ENCODE measurements around the gene TSHZ2. TPM values are rescaled to one million over a fixed set of nuclear protein-coding genes. Genes with fewer than 3 reads are reported as not detected.

TSHZ2 gene
- total RNA-seq, 3 donors from 2014 or later (not counting 1 experiment from before 2014, with no cell fraction given): 1.8 to 1.9 TPM; not detected in 1

- no peak overlapping the region for H3K27ac ChIP-seq (ENCODE audit: low read length)
- H3K36me3 ChIP-seq (ENCODE audit: control insufficient read depth, insufficient read depth, low read length): no peaks in the 10 kb centered on the region
- no peaks in the 10 kb centered on the region for H3K9me3 ChIP-seq (ENCODE audit: control insufficient read depth, insufficient read depth, low read length)
- no peak overlapping the region for H3K4me3 ChIP-seq (ENCODE audit: low read length)
- no peak overlapping the region for H3K4me3 Mint-ChIP-seq
- intact Hi-C loops (cut with micrococcal nuclease): no loop called here
- no peaks in the 10 kb centered on the region for H3K36me3 Mint-ChIP-seq
- WGBS (ENCODE audit: insufficient coverage): 84% methylated on average over 8 of the region's 8 CpGs
- ATAC-seq (no peak), DNase-seq (no peak)
- TF ChIP-seq CTCF (IDR thresholded peaks at IDR 0.05): no peak
- no peaks in the 10 kb centered on the region for H3K4me1 ChIP-seq (ENCODE audit: control insufficient read depth, insufficient read depth, low read length)
- no peaks in the 10 kb centered on the region for H3K9me3 Mint-ChIP-seq
- no peaks in the 10 kb centered on the region for H3K27me3 ChIP-seq (ENCODE audit: control insufficient read depth, insufficient read depth, low read length)
- no peaks in the 10 kb centered on the region for H3K4me1 Mint-ChIP-seq
- H3K27ac Mint-ChIP-seq: no peak overlapping the region
- peaks cover 19 to 41% of the 10 kb centered on the region in 2 donors for H3K27me3 Mint-ChIP-seq (ENCODE audit: low read depth in 2 of 2)
Measured at GRCh38 chr20:53265304-53265875, 293.2 kb downstream of the TSHZ2 start.

GRCh38 chr20:53269380-53269779, 297.2 kb downstream of the TSHZ2 start:
- H3K36me3 ChIP-seq (ENCODE audit: control insufficient read depth, insufficient read depth, low read length): no peaks in the 10 kb centered on the region
- DNase-seq (no peak), ATAC-seq (no peak)
- no peaks in the 10 kb centered on the region for H3K36me3 Mint-ChIP-seq
- H3K4me1 Mint-ChIP-seq: no peaks in the 10 kb centered on the region
- intact Hi-C loops (cut with micrococcal nuclease): no loop called here
- H3K27me3 Mint-ChIP-seq (ENCODE audit: low read depth in 2 of 2): peaks cover 20 to 31% of the 10 kb centered on the region in 2 donors
- no peak overlapping the region for H3K4me3 Mint-ChIP-seq
- WGBS (ENCODE audit: insufficient coverage): 100% methylated on average over 2 of the region's 2 CpGs
- H3K4me3 ChIP-seq (ENCODE audit: low read length): no peak overlapping the region
- H3K4me1 ChIP-seq (ENCODE audit: control insufficient read depth, insufficient read depth, low read length): no peaks in the 10 kb centered on the region
- H3K27ac ChIP-seq (ENCODE audit: low read length): no peak overlapping the region
- TF ChIP-seq CTCF (IDR thresholded peaks at IDR 0.05): no peak
- no peaks in the 10 kb centered on the region for H3K9me3 Mint-ChIP-seq
- H3K9me3 ChIP-seq (ENCODE audit: control insufficient read depth, insufficient read depth, low read length): no peaks in the 10 kb centered on the region
- no peaks in the 10 kb centered on the region for H3K27me3 ChIP-seq (ENCODE audit: control insufficient read depth, insufficient read depth, low read length)
- no peak overlapping the region for H3K27ac Mint-ChIP-seq

GRCh38 chr20:53270792-53271375, 298.7 kb downstream of the TSHZ2 start:
- H3K36me3 Mint-ChIP-seq: no peaks in the 10 kb centered on the region
- H3K4me1 ChIP-seq (ENCODE audit: control insufficient read depth, insufficient read depth, low read length): no peaks in the 10 kb centered on the region
- no peak overlapping the region for H3K27ac ChIP-seq (ENCODE audit: low read length)
- peaks cover 15 to 31% of the 10 kb centered on the region in 2 donors for H3K27me3 Mint-ChIP-seq (ENCODE audit: low read depth in 2 of 2)
- H3K4me3 ChIP-seq (ENCODE audit: low read length): no peak overlapping the region
- H3K4me3 Mint-ChIP-seq: no peak overlapping the region
- no peak overlapping the region for H3K27ac Mint-ChIP-seq
- 86% methylated on average over 5 of the region's 5 CpGs for WGBS (ENCODE audit: insufficient coverage)
- TF ChIP-seq CTCF (IDR thresholded peaks at IDR 0.05): no peak
- H3K4me1 Mint-ChIP-seq: no peaks in the 10 kb centered on the region
- H3K9me3 ChIP-seq (ENCODE audit: control insufficient read depth, insufficient read depth, low read length): no peaks in the 10 kb centered on the region
- no peaks in the 10 kb centered on the region for H3K27me3 ChIP-seq (ENCODE audit: control insufficient read depth, insufficient read depth, low read length)
- H3K9me3 Mint-ChIP-seq: no peaks in the 10 kb centered on the region
- no peaks in the 10 kb centered on the region for H3K36me3 ChIP-seq (ENCODE audit: control insufficient read depth, insufficient read depth, low read length)
- ATAC-seq (no peak), DNase-seq (no peak)
- intact Hi-C loops (cut with micrococcal nuclease): no loop called here

GRCh38 chr20:53274365-53274764, 302.2 kb downstream of the TSHZ2 start:
- H3K4me3 Mint-ChIP-seq: no peak overlapping the region
- Histone ChIP-seq H3K36me3 (ENCODE audit: control insufficient read depth, insufficient read depth, low read length) (no peaks in the 10 kb centered on the region), H3K9me3 (ENCODE audit: control insufficient read depth, insufficient read depth, low read length) (no peaks in the 10 kb centered on the region), H3K27me3 (ENCODE audit: control insufficient read depth, insufficient read depth, low read length) (no peaks in the 10 kb centered on the region), H3K4me3 (ENCODE audit: low read length) (no peak overlapping the region), H3K27ac (ENCODE audit: low read length) (no peak overlapping the region), H3K4me1 (ENCODE audit: control insufficient read depth, insufficient read depth, low read length) (no peaks in the 10 kb centered on the region)
- 92% methylated on average over 5 of the region's 5 CpGs for WGBS (ENCODE audit: insufficient coverage)
- no peaks in the 10 kb centered on the region for H3K36me3 Mint-ChIP-seq
- H3K4me1 Mint-ChIP-seq: no peaks in the 10 kb centered on the region
- peaks cover 16 to 35% of the 10 kb centered on the region in 2 donors for H3K27me3 Mint-ChIP-seq (ENCODE audit: low read depth in 2 of 2)
- intact Hi-C loops (cut with micrococcal nuclease): no loop called here
- no peaks in the 10 kb centered on the region for H3K9me3 Mint-ChIP-seq
- no peak overlapping the region for H3K27ac Mint-ChIP-seq
- TF ChIP-seq CTCF (IDR thresholded peaks at IDR 0.05): no peak
- no peak for DNase-seq
- no peak for ATAC-seq
